NCI-H2171 treated with DMSO at 0.1 percent for 48 hours (cell line): ENCODE data around the gene IL6ST.
A peak's percentile ranks its signal among the peaks of the same experiment; 100 is the strongest.
"Not testable (repeated sequence)": the region's sequence is repeated elsewhere in the genome, so short reads cannot be mapped to it uniquely, and the experiment has no call there.

Experiments used
- DNase-seq: peaks from one replicate; lab custom pipeline; 2025; lab: John Stamatoyannopoulos, UW

The IL6ST gene

GRCh38 chr5:55966284-55966683 lies 28.5 kb downstream of the IL6ST start:
- DNase-seq: no peak

GRCh38 chr5:55965525-55965924 lies 29.2 kb downstream of the IL6ST start:
- no peak for DNase-seq

- no peak for DNase-seq
These were observed 34.0 kb downstream of the IL6ST start for GRCh38 chr5:55960779-55961178.

GRCh38 chr5:55959208-55959607 lies 35.6 kb downstream of the IL6ST start:
- no peak for DNase-seq

- DNase-seq: not testable (repeated sequence)
These were observed 53.6 kb downstream of the IL6ST start for GRCh38 chr5:55941154-55941553.

GRCh38 chr5:55937598-55937997 lies 57.2 kb downstream of the IL6ST start:
- DNase-seq: not testable (repeated sequence)

- peak; percentile 81 for DNase-seq
These were observed 58.6 kb downstream of the IL6ST start for GRCh38 chr5:55936100-55936693.

GRCh38 chr5:55935371-55935770 lies 59.4 kb downstream of the IL6ST start:
- DNase-seq: no peak

GRCh38 chr5:55934720-55935119 lies 60.0 kb downstream of the IL6ST start:
- DNase-seq: no peak

GRCh38 chr5:55934115-55934613 lies 60.6 kb downstream of the IL6ST start:
- DNase-seq: no peak

GRCh38 chr5:55933377-55934114 lies 61.2 kb downstream of the IL6ST start:
- DNase-seq: no peak

GRCh38 chr5:55932700-55933099 lies 62.1 kb downstream of the IL6ST start:
- no peak for DNase-seq

GRCh38 chr5:55929020-55929799 lies 65.6 kb downstream of the IL6ST start:
- DNase-seq: no peak

GRCh38 chr5:55927861-55928655 lies 66.7 kb downstream of the IL6ST start:
- no peak for DNase-seq

GRCh38 chr5:55926476-55926875 lies 68.3 kb downstream of the IL6ST start:
- DNase-seq: no peak

GRCh38 chr5:55925712-55926111 lies 69.1 kb downstream of the IL6ST start:
- DNase-seq: no peak

- no peak for DNase-seq
These were observed 69.6 kb downstream of the IL6ST start for GRCh38 chr5:55925181-55925580.

- no peak for DNase-seq
These were observed 70.0 kb downstream of the IL6ST start for GRCh38 chr5:55924744-55925143.

GRCh38 chr5:55923865-55924500 lies 70.8 kb downstream of the IL6ST start:
- no peak for DNase-seq

GRCh38 chr5:55923177-55923771 lies 71.5 kb downstream of the IL6ST start:
- DNase-seq: no peak

- no peak for DNase-seq
These were observed 73.1 kb downstream of the IL6ST start for GRCh38 chr5:55921617-55922016.
